Measurements from ENCODE around the gene PAPPA. TPM values are rescaled to one million over a fixed set of nuclear protein-coding genes. Genes with fewer than 3 reads are reported as not detected.

The PAPPA gene
- total and polyA plus RNA-seq, 9 of the 15 experiments (the other 6 are each of a cell fraction or from before 2014, with no cell fraction given), result 0.06 to 0.18 (median 0.11) TPM

DNA sequence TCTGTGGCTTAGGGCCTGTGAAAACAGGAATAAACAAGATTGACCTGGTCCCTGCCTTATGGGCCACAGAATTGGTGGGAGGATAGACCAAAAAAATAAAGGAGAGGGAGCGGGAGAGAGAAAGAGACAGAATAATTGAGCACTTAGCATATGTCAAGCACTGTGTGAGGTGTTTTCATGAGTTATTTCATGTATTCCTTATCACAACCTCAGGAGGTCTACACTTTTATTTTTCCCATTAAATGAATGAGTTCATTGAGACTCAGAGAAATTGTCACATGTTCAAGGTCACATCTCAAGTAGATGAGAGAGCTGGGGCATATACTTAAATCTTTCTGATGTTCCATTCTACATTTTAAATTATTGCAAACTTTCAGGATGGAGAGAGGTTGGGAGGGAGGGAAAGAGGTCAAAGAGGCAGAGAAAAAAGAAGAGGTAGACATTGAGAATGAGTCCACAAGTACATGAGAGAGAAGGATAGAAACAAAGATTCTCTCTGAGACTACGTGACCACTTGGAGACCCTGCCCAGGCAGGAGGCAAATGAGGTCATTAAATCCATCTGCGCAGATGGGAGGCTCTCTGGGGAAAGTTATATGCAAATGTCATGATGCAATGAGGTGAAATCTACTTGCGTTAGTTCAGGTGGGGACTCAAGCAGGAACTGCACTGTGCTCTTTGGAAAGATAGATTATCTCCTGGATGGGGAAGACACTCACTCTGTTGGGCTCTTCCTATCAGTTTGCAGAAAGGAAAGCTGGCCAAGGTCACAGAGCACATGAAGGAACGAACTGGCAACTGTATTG, 241.5 kb downstream of the PAPPA start (continued):
- TF ChIP-seq, protein P1, sequence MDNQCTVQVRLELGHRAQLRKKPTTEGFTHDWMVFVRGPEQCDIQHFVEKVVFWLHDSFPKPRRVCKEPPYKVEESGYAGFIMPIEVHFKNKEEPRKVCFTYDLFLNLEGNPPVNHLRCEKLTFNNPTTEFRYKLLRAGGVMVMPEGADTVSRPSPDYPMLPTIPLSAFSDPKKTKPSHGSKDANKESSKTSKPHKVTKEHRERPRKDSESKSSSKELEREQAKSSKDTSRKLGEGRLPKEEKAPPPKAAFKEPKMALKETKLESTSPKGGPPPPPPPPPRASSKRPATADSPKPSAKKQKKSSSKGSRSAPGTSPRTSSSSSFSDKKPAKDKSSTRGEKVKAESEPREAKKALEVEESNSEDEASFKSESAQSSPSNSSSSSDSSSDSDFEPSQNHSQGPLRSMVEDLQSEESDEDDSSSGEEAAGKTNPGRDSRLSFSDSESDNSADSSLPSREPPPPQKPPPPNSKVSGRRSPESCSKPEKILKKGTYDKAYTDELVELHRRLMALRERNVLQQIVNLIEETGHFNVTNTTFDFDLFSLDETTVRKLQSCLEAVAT (IDR thresholded peaks at IDR 0.05), result peak in 1 of 2 experiments; percentile 28; a peak in 1 of 4 replicates
- peak; percentile 73 for TF ChIP-seq LEF1 (IDR thresholded peaks at IDR 0.05)
- peak in 1 of 2 experiments; percentile 9; a peak in 1 of 4 replicates for TF ChIP-seq KDM1A (IDR thresholded peaks at IDR 0.05)
- no peak for TF ChIP-seq ETS2 (tag; IDR thresholded peaks at IDR 0.05; ENCODE audit: borderline replicate concordance, poor library complexity, severe bottlenecking)
- TF ChIP-seq, protein P2, sequence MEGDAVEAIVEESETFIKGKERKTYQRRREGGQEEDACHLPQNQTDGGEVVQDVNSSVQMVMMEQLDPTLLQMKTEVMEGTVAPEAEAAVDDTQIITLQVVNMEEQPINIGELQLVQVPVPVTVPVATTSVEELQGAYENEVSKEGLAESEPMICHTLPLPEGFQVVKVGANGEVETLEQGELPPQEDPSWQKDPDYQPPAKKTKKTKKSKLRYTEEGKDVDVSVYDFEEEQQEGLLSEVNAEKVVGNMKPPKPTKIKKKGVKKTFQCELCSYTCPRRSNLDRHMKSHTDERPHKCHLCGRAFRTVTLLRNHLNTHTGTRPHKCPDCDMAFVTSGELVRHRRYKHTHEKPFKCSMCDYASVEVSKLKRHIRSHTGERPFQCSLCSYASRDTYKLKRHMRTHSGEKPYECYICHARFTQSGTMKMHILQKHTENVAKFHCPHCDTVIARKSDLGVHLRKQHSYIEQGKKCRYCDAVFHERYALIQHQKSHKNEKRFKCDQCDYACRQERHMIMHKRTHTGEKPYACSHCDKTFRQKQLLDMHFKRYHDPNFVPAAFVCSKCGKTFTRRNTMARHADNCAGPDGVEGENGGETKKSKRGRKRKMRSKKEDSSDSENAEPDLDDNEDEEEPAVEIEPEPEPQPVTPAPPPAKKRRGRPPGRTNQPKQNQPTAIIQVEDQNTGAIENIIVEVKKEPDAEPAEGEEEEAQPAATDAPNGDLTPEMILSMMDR (IDR thresholded peaks at IDR 0.05 in 2 of 3, conservative IDR thresholded peaks at IDR 0.05 in 1 of 3; ENCODE audit: insufficient read depth in 2 of 3, low read depth in 1 of 3, low read length in 3 of 3), result no peak
- 0 out of 2 replicates have a peak, but pooled peaks have one; percentile 56 for TF ChIP-seq ZNF311 (CRISPR knock-in tag; IDR thresholded peaks at IDR 0.05)
- TF ChIP-seq RBM34 (IDR thresholded peaks at IDR 0.05; ENCODE audit: borderline replicate concordance, insufficient read depth, low read length), result no peak
- peak; percentile 76 for TF ChIP-seq ETV1 (tag; conservative IDR thresholded peaks at IDR 0.05; ENCODE audit: low read depth)
- no peak for TF ChIP-seq ZNF146 (CRISPR knock-in tag; IDR thresholded peaks at IDR 0.05; ENCODE audit: unreplicated experiment)
- TF ChIP-seq TCF3 (CRISPR knock-in tag; IDR thresholded peaks at IDR 0.05), result peak; percentile 80
- no peak for TF ChIP-seq ZNF764 (CRISPR knock-in tag; IDR thresholded peaks at IDR 0.05; ENCODE audit: low read depth)
- no peak for TF ChIP-seq ZBTB8A (IDR thresholded peaks at IDR 0.05; ENCODE audit: partially characterized antibody)
- no peak for TF ChIP-seq ZNF780A (CRISPR knock-in tag; IDR thresholded peaks at IDR 0.05)
- TF ChIP-seq ZNF121 (CRISPR knock-in tag; conservative IDR thresholded peaks at IDR 0.05), result no peak
- no peak for TF ChIP-seq CBX5 (IDR thresholded peaks at IDR 0.05; ENCODE audit: borderline replicate concordance, low read depth)
- TF ChIP-seq TRIM24 (IDR thresholded peaks at IDR 0.05), result peak; percentile 97
- peak; percentile 98 for TF ChIP-seq CTBP1 (IDR thresholded peaks at IDR 0.05; ENCODE audit: borderline replicate concordance)
- peak; percentile 93 for TF ChIP-seq HDAC2 (IDR thresholded peaks at IDR 0.05)
- TF ChIP-seq EGR1 (conservative IDR thresholded peaks at IDR 0.05), result no peak
- TF ChIP-seq RBM15 (IDR thresholded peaks at IDR 0.05; ENCODE audit: insufficient read depth, low read length), result no peak
- TF ChIP-seq PTBP1 (IDR thresholded peaks at IDR 0.05; ENCODE audit: low read depth, low read length), result no peak
- TF ChIP-seq NRF1 (conservative IDR thresholded peaks at IDR 0.05 in 1 of 2, IDR thresholded peaks at IDR 0.05 in 1 of 2), result peak; percentile 86 to 89
- TF ChIP-seq, protein P3, sequence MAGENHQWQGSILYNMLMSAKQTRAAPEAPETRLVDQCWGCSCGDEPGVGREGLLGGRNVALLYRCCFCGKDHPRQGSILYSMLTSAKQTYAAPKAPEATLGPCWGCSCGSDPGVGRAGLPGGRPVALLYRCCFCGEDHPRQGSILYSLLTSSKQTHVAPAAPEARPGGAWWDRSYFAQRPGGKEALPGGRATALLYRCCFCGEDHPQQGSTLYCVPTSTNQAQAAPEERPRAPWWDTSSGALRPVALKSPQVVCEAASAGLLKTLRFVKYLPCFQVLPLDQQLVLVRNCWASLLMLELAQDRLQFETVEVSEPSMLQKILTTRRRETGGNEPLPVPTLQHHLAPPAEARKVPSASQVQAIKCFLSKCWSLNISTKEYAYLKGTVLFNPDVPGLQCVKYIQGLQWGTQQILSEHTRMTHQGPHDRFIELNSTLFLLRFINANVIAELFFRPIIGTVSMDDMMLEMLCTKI (IDR thresholded peaks at IDR 0.05; ENCODE audit: partially characterized antibody), result no peak
- TF ChIP-seq MAFG (tag; conservative IDR thresholded peaks at IDR 0.05), result no peak
- no peak for TF ChIP-seq POLR3A (IDR thresholded peaks at IDR 0.05; ENCODE audit: borderline replicate concordance, extremely low read depth, insufficient read depth, insufficient read length)
- no peak for TF ChIP-seq SNIP1 (IDR thresholded peaks at IDR 0.05; ENCODE audit: low read depth)
